Mucosa of descending colon (tissue), 3 donors: ENCODE results near the gene NUDT9. TPM values are rescaled to one million over a fixed set of nuclear protein-coding genes. Genes with fewer than 3 reads are reported as not detected.
"Not testable (repeated sequence)": the region's sequence is repeated elsewhere in the genome, so short reads cannot be mapped to it uniquely, and the experiment has no call there.

ENCODE experiments used
- ATAC-seq: fragments of 200-7000 bp; cut with Tn5 transposase; one replicate; pipeline ENCODE4 v1.9.1; 2020; ENCODE audit warnings: mild to moderate bottlenecking, moderate library complexity
- DNase-seq, 3 donors: peaks; one replicate each; pipeline ENCODE4 v3.0.0-alpha.2; 2020
- H3K36me3 ChIP-seq: fragments of 200-600 bp; one replicate; pipeline ENCODE4 v1.8.0; 2021; ENCODE audit warnings: low read depth, mild to moderate bottlenecking
- H3K4me1 ChIP-seq: fragments of 200-600 bp; one replicate; pipeline ENCODE4 v1.8.0; 2021; ENCODE audit warnings: low read depth, mild to moderate bottlenecking
- H3K4me3 ChIP-seq: fragments of 200-600 bp; one replicate; pipeline ENCODE4 v1.8.0; 2021; ENCODE audit warnings: mild to moderate bottlenecking
- H3K9me3 ChIP-seq: fragments of 200-600 bp; one replicate; pipeline ENCODE4 v1.8.0; 2021; ENCODE audit warnings: mild to moderate bottlenecking
- intact Hi-C, 2 donors: fragments of 100-400 bp; cut with DNase I in 1 of 2; cut with micrococcal nuclease in 1 of 2; formaldehyde crosslinking; loops; one replicate each; pipeline versions ENCODE4 v1.11.0 to v1.11.1; 2022; cut with DNase I, micrococcal nuclease
- total RNA-seq, 3 donors: library from RNA; stranded (reverse); fragmentation: NEBNext Ultra II Directional in 2 of 3; extraction: Animal tissue kit (Norgen Biotek cat#: 25700) in 2 of 3; gene quantifications; one replicate each; pipeline versions ENCODE4 v1.2.1 to v1.2.4, GENCODE V29; 2021 to 2023
- TF ChIP-seq, protein P1 (sequence below): fragments of 200-600 bp; IDR thresholded peaks from one replicate; pipeline ENCODE4 v1.8.0; 2022; ENCODE audit warnings: antibody characterized with exemption, mild to moderate bottlenecking
- donor health status: DM: no; HTN: no; CAD: no; lungs with moderate emphysema.
- donor health status: DM: no; HTN: no; CAD: no.
- donor health status: DM: no; HTN: yes; CAD: no.

Gene NUDT9
- total RNA-seq, 3 donors from 2014 or later, result 32.5 to 35.8 (median 32.8) TPM

GRCh38 chr4:87387237-87387636, 35.1 kb upstream of the NUDT9 start:
- no peak overlapping the region for H3K4me3 ChIP-seq
- DNase-seq (peak in 2 of 3 donors; percentile 67 to 79), ATAC-seq (peak; percentile 70)
- TF ChIP-seq, protein P1, sequence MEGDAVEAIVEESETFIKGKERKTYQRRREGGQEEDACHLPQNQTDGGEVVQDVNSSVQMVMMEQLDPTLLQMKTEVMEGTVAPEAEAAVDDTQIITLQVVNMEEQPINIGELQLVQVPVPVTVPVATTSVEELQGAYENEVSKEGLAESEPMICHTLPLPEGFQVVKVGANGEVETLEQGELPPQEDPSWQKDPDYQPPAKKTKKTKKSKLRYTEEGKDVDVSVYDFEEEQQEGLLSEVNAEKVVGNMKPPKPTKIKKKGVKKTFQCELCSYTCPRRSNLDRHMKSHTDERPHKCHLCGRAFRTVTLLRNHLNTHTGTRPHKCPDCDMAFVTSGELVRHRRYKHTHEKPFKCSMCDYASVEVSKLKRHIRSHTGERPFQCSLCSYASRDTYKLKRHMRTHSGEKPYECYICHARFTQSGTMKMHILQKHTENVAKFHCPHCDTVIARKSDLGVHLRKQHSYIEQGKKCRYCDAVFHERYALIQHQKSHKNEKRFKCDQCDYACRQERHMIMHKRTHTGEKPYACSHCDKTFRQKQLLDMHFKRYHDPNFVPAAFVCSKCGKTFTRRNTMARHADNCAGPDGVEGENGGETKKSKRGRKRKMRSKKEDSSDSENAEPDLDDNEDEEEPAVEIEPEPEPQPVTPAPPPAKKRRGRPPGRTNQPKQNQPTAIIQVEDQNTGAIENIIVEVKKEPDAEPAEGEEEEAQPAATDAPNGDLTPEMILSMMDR, result no peak
- H3K4me1 ChIP-seq, result peaks cover 18% of the 10 kb centered on the region
- peaks cover 3% of the 10 kb centered on the region for H3K36me3 ChIP-seq
- H3K9me3 ChIP-seq, result no peaks in the 10 kb centered on the region
- intact Hi-C loops, result no loop called here

- Histone ChIP-seq H3K4me1 (peaks cover 10% of the 10 kb centered on the region), H3K36me3 (peaks cover 3% of the 10 kb centered on the region), H3K9me3 (no peaks in the 10 kb centered on the region), H3K4me3 (peak overlapping the region; percentile 58)
- intact Hi-C loops, result no loop called here
- TF ChIP-seq, protein P1, result no peak
- DNase-seq (no peak), ATAC-seq (no peak)
These were observed 33.5 kb upstream of the NUDT9 start for GRCh38 chr4:87388901-87389300.

DNA sequence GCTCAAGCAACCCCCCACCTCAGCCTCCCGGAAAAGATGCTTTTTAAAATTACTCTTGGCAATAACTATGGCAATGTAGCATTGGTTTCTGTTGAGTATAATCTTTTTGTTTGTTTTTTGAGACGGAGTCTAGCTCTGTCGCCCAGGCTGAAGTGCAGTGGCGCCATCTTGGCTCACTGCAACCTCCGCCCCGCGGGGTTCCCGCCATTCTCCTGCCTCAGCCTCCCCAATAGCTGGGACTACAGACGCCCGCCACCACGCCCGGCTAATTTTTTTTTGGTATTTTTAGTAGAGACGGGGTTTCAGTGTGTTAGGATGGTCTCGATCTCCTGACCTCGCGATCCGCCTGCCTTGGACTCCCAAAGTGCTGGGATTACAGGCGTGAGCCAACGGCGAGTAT, 32.3 kb upstream of the NUDT9 start:
- H3K4me1 ChIP-seq, H3K9me3 ChIP-seq, H3K36me3 ChIP-seq, intact Hi-C loops: not testable (repeated sequence)
- ATAC-seq (peak; percentile 7), DNase-seq (peak; percentile 57 to 64 (median 62))
- H3K4me3 ChIP-seq, result peak overlapping the region; percentile 58

DNA sequence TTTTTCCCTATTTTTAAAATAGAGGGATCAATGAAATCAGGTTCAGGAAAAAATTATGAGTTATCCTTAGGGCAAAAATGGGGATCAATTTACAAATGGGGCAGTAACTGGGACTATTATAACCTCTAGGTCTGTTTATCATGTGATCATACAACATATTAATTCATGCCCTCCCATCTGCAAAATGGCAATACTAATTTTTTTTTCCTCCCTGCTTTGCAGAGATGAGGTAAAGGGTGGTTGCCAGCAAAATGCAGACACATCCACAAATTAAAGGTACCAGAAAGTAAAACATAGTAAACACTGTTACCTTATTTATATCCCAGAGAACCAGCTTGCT, 31.9 kb upstream of the NUDT9 start:
- H3K36me3 ChIP-seq, result peaks cover 3% of the 10 kb centered on the region
- no peak for DNase-seq
- peak overlapping the region; percentile 58 for H3K4me3 ChIP-seq
- H3K9me3 ChIP-seq, result no peaks in the 10 kb centered on the region
- ATAC-seq, result no peak
- TF ChIP-seq, protein P1, result no peak
- intact Hi-C loops, result no loop called here
- peaks cover 10% of the 10 kb centered on the region for H3K4me1 ChIP-seq

GRCh38 chr4:87390891-87391575, 31.3 kb upstream of the NUDT9 start, which contains the start of gene HSD17B11:
Gene HSD17B11, minus strand, starts transcription at chr4:87391188. Its CDS starts 118 bp downstream, at chr4:87391070.
- H3K36me3 ChIP-seq, result peaks cover 3% of the 10 kb centered on the region
- TF ChIP-seq, protein P1, result no peak
- H3K9me3 ChIP-seq, result no peaks in the 10 kb centered on the region
- peak within 1 kb of the TSS; percentile 58 for H3K4me3 ChIP-seq
- DNase-seq, result peak; percentile 92 to 95 (median 95)
- peak; percentile 97 for ATAC-seq
- H3K4me1 ChIP-seq, result peaks cover 10% of the 10 kb centered on the region
- intact Hi-C loops, result no loop called here

DNA sequence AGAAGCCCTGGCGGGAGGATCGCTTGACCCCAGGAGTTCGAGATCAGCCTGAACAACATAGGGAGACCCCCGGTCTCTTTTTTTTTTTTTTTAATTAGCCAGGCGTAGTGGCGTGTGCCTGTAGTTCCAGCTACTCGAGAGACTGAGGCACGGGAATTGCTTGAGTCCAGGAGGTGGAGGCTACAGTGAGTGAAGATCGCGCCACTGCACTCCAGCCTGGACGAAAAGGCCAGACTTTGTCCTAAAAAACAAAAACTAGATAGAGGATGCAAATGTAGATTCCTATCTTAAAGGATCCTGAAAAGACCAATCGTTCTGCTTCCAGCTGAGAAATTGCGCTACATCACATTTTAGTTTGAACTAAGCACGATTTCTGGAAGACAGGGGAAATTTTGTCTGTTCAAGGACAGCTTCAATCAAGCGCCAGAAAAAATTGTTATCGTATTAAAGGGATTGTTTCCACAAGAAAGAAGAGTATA, 30.8 kb upstream of the NUDT9 start:
- Histone ChIP-seq H3K36me3 (peaks cover 3% of the 10 kb centered on the region), H3K4me1 (peaks cover 10% of the 10 kb centered on the region), H3K4me3 (peak overlapping the region; percentile 58), H3K9me3 (no peaks in the 10 kb centered on the region)
- TF ChIP-seq, protein P1, result no peak
- intact Hi-C loops, result no loop called here
- ATAC-seq, result peak; percentile 17
- DNase-seq, result no peak
